ENCODE data around the gene PDE3B.
"Not testable (repeated sequence)": the region's sequence is repeated elsewhere in the genome, so short reads cannot be mapped to it uniquely, and the experiment has no call there.

PDE3B gene

DNA sequence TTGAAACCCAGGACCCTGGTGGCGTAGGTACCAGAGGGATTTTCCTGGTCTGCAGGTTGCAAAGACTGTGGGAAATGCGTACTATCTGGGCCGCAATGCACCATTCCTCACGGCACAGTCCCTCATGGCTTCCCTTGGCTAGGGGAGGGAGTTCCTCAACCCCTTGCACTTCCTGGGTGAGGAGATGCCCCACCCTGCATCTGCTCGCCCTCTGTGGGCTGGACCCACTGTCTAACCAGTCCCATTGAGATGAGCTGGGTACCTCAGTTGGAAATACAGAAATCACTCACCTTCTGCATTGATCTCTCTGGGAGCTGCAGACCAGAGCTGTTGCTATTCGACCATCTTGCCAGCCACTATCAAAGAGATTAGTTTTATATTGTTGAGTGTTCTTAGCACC, 100.1 kb downstream of the PDE3B start:
- DNase-seq (ENCODE audit: low read depth in 2 of 3, low spot score in 2 of 3): not testable (repeated sequence)

DNA sequence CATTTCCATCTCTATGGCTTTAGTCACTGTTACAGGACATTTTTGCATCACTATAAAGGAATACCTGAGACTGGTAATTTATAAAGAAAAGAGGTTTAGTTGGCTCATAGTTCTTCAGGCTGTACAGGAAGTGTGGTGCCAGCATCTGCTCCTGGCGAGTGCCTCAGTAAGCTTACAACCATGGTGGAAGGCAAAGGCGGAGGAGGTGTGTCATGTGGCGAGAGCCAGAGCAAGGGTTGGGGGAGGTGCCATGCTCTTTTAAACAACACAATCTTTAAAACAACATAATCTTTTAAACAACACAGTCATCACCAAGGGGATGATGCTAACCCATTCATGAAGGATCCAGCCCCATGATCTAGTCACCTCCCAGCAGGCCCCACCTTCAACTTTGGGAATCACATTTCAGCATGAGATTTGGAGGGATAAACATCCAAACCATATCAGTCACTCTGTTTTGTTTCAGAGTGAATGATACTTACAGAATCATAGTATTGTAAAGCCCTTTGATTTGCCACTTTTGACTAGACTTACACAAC, 103.3 kb downstream of the PDE3B start:
- DNase-seq (ENCODE audit: low read depth in 2 of 3, low spot score in 2 of 3): no peak

DNA sequence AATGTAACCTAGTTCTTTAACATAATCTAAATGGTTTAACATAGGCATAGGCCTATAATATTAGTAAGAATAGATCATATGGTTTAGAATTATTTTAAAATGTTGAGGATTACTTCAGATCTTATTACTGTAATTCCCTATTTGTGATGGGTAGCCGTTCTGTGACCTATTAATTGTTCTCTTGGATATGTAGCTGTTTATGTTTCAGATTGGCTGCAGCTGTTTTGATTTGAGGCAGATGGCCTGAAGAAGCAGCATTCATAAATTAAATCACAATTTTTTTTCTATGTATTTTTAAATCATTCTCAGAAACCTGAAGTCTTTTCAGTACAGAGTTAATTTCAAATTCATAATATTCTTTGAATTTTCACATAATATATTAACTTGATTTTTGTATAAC, 104.5 kb downstream of the PDE3B start:
- no peak for DNase-seq (ENCODE audit: low read depth in 2 of 3, low spot score in 2 of 3)

DNA sequence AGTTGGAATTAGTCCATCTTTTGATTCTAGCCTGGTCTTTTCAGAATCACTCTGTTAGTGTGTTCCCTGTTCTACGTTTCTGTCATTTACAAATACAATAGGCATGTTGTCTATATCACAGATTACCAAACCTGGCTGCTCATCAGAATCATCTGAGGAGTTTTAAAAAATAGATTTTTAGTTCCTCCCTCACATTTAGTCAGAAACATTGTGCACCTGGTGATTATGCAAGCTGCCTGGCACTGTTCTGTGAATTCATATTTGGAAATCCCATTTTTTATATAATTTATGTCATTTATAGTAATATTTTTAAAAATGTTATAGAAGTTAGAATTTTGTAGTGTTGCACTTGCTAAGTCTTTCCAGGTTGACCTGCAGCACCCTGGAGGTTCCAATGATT, 107.3 kb downstream of the PDE3B start:
- DNase-seq (ENCODE audit: low read depth in 2 of 3, low spot score in 2 of 3): no peak

DNA sequence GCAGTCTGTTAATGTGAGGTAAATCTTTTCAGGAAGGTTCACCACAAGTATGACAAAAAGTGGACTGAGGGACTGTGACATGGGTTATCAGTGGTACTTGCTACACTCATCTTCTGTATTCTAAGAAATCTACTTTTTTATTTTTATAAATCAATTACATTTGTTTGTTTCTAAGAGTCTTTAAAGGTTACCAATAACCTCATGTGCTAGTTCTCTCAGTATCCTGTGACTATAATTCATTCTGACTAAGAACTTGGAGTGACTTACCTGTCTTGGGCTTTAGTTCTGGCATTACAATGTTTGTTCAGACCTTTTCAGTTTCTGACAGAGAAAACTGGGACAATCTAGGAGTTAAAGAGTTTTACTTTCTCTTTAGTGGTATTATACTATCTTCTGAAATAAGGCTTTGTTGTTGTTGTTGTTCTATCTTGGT, 108.4 kb downstream of the PDE3B start:
- DNase-seq (ENCODE audit: low read depth in 2 of 3, low spot score in 2 of 3): no peak

DNA sequence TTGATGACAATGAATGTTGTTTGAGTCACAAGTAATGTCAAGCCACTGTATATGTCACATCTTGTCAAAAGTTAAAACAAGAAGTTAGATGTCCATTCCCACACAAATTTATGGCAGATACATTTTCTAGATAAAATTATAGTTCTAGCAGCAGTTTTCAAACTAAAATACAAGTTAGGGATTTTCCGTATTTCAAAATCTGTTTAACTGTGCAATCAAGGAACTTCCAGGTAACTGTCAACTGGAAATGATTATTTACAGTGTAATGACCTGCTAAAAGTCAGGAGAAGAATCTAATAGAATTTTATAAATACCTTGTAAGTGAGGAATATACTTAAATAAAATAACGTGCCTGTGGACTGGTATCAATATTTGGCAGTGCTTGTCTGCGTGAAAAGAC, 111.5 kb downstream of the PDE3B start:
- DNase-seq (ENCODE audit: low read depth in 2 of 3, low spot score in 2 of 3): no peak

DNA sequence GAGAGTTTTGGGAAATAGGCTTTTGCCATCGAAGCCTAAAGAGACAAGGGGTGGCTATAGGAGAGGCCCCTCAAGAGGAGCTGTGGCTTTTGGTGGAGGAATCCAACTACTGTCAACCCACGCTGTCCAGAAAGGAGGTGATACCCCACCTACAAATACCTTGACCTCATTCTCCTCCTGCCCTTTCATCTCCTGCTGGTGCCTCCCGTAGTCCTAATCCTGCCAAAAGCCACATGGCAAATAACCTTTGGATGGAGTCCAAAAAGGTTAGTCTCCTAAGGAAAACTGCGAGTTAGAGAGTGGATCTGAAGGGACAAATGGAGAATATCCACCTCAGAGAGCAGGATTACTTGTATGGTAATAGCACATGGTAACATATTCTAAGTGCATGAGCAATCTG, 112.7 kb downstream of the PDE3B start:
- no peak for DNase-seq (ENCODE audit: low read depth in 2 of 3, low spot score in 2 of 3)

DNA sequence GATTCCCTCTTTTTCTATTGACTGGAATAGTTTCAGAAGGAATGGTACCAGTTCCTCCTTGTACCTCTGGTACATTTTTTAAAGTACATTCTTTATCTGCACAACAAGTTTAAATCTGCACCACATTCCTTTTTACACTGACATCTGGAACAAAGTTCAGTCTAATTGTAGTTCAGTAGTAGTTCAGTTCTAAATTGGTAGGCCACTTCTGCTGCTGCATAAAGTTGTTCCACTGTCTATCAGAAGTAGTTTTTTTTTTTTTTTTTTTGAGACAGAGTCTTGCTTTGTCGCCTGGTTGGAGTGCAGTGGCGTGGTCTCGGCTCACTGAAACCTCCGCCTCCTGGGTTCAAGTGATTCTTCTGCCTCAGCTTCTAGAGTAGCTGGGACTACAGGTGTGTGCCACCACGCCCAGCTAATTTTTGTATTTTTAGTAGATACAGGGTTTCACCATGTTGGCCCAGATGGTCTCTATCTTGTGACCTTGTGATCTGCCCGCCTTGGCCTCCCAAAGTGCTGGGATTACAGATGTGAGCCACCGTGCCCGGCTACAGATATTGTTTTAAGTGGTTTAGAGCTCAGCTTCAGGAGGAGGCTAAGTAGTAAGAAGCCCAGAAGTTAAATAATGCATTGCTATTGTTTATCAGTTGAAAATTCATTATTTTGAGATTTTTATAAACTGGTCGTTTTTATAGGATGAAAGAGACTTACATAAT, 115.9 kb downstream of the PDE3B start:
- DNase-seq (ENCODE audit: low read depth in 2 of 3, low spot score in 2 of 3): not testable (repeated sequence)

DNA sequence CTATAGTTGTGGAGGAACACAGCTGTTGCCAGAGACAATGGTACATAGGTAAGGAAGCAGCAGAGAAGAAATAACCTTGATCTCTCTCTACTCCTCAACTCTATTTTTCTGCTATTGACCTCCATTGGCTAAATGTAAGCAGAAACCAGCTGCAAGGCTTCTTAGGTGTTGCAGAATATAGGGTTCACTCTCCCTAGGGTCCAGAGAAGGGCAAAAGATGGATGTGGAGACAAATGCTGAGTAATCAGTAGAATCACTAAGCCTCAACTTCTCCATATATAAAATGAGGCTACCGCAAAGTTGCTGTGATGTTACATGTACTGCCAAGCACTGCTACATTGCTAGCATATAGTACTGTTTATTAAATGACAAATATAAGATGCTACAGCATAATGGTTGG, 120.6 kb downstream of the PDE3B start:
- no peak for DNase-seq (ENCODE audit: low read depth in 2 of 3, low spot score in 2 of 3)

DNA sequence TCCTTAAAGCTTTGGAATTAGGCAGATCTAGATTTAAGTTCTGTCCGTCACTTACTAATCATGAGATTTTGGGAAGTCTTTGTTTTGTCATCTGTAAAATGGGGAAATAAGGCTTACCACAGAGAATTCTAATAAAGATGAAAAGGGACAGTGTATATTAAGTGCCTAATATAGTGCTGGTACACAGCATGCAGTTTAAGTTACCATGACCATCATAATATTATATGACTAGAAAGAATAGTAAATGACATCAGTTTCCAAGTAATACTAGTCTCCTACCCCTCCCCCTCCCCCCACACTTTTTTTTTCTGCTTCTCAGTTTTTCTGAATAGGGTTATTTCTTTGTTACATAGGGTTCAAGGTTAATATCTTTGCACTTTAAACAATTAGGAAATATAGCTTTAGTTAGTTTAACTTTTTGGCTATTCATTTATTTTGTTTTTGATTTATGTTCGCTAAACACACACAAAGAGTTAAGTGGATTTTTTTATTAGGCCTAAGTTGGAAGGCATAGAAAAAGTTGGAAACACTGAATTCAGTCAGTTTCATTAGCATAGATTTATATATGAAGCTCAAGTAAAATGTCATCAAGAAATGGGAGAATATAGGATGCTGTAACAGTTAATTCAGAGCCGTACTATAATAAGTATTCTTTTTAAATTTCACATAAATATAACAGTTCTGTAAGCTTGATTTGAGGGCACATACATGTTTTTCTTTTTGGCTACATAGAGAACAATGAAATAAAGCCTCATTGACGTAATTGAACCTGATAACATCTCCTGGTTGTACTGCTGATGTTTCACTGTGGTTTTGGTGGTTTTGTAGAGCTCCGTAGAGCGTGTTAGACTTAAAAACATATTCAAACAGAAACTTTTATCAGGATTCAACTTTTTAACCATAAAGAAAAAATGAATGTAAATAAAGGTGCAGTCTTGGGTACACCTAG, 121.2 kb downstream of the PDE3B start:
- DNase-seq (ENCODE audit: low read depth in 2 of 3, low spot score in 2 of 3): no peak

DNA sequence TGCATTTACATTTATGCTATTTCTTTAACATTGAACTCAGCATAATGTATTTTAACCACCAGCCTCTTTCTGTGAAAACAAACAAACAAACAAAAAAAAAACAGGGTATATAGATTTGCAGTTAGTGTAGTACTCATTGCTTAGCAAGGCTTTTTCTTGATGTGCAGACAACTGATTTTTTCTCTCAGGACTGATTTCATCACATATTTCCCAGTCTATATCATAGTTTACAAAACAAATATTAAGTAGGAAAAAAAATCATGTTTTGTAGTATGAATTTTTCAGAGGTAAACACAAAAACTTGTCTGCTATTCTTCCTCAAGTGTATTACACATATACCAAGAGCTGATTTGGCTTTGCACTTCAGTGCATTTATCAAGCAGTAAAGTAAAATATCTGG, 123.0 kb downstream of the PDE3B start:
- DNase-seq (ENCODE audit: low read depth in 2 of 3, low spot score in 2 of 3): no peak

DNA sequence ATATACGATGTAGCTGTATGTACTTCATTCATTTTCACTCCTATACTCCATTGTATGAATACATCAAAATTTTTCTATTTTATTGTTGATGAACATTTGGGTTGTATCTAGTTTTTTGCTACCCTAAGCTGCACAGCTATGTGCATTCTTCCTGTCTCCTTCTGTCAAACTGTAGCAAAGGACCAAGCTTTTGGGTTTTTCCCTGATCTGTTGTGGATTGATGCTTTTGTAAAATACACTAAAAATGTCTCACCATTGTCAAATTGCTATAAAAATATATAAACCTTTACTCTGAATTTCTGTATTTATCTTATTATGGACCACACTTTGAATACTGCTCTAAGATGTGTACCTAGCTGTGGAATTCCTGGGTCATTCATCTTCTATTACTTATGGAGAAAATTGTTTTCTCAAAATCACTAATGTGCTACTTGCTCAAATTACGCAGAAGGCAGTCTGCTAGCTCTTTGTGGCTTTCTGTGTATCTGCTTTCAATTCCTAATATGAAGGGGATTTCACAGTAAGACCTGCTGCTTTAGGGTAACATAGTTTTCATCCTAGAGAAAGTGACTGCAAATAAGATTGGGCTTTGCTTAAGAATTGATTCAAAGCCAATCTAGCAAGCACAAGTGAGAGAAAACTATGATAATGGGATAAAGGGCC, 125.1 kb downstream of the PDE3B start:
- DNase-seq (ENCODE audit: low read depth in 2 of 3, low spot score in 2 of 3): no peak

DNA sequence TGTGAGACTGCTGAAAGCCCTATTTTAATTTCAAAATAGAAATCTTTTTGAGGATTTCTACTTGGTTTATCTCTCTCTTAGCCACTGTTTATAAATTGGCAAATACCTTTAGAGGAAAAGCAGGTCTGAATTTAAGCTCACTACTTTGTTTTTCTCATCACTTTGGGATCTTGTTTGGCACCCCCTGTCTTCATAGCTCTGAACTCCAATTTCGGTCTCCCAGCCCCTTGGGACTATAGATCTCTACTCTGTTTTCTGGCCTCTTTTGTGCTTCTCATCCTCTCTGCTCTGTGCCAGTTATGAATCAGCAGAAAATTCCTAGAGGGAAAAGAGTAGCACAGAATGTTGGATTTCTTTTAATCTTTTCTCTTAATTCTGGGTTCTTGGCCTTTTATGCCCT, 130.2 kb downstream of the PDE3B start:
- DNase-seq (ENCODE audit: low read depth in 2 of 3, low spot score in 2 of 3): no peak

DNA sequence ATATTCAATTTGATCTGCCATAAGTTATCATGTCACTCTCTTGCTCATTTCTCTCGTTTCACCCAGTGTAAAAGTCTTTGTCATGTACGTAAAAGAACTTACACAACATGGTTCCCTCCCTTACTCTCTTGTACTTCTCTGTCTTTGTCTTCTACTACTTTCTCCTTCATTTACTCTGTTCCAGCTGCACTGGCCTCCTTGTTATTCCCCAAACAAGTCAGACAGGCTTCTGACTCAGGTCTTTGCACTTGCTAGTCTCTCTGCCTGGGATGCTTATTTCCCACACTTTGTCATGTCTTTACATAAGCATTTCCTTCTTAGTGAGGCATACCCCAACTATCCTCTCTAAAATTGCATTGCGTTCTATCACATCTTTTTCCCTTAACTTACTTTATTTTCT, 131.1 kb downstream of the PDE3B start:
- DNase-seq (ENCODE audit: low read depth in 2 of 3, low spot score in 2 of 3): no peak

DNA sequence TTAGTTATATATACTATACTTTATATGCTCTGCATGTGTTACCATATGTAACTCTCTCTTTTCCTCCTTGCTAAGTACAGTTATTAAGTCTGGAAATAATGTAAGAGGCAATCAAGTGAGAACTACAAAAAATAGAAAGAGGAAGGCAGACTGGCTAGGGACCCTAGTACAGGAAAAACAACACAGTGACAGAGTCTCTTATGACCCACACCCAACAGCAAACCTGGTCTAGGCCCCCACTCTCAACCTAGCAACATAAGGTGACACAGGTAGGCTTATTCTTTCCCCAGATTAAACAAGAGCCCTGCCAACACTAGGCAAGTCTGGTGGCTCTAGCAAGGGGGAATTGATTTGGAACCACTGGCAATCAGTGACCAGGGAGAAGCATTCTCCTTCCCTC, 132.3 kb downstream of the PDE3B start:
- DNase-seq (ENCODE audit: low read depth in 2 of 3, low spot score in 2 of 3): no peak

DNA sequence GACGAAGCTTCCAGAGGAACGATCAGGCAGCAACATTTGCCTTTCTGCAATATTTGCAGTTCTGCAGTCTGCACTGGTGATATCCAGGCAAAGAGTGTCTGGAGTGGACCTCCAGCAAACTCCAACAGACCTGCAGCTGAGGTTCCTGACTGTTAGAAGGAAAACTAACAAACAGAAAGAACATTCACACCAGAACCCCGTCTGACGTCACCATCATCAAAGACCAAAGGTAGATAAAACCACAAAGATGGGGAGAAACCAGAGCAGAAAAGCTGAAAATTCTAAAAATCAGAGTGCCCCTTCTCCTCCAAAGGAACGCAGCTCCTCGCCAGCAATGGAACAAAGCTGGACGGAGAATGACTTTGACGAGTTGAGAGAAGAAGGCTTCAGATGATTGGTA, 134.9 kb downstream of the PDE3B start:
- not testable (repeated sequence) for DNase-seq (ENCODE audit: low read depth in 2 of 3, low spot score in 2 of 3)

DNA sequence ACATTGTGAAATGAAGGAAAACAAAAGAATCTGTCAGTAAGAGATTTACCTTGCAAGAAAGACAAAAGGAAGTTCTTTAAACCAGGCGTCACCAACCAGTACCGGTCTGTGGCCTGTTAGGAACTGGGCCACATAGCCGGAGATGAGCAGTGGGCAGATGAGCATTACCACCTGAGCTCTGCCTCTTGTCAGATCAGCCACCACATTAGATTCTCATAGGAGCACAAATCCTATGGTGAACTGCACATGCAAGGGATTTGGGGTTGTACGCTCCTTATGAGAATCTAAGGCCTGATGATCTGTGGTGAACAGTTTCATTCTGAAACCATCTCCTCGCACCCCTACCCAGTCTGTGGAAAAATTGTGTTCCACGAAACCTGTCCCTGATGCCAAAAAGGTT, 140.2 kb downstream of the PDE3B start:
- DNase-seq (ENCODE audit: low read depth in 2 of 3, low spot score in 2 of 3): no peak

DNA sequence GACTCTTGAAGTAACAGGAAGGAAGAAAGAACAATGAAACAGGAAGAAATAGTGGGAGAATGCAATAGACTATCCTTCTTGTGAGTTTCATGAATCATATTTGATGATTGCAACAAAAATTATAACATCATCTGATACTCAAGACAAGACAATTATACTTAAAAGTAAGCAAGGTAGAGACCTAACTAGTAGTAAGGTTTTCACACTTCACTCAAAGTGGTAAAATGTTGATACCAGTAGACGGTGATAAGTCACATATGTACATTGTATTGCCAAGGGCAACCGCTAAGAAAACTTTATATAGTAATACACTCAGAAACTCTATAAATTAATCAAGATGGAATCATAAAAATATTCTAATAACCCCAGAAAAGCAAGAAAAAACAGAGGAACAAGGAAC, 140.6 kb downstream of the PDE3B start:
- no peak for DNase-seq (ENCODE audit: low read depth in 2 of 3, low spot score in 2 of 3)

DNA sequence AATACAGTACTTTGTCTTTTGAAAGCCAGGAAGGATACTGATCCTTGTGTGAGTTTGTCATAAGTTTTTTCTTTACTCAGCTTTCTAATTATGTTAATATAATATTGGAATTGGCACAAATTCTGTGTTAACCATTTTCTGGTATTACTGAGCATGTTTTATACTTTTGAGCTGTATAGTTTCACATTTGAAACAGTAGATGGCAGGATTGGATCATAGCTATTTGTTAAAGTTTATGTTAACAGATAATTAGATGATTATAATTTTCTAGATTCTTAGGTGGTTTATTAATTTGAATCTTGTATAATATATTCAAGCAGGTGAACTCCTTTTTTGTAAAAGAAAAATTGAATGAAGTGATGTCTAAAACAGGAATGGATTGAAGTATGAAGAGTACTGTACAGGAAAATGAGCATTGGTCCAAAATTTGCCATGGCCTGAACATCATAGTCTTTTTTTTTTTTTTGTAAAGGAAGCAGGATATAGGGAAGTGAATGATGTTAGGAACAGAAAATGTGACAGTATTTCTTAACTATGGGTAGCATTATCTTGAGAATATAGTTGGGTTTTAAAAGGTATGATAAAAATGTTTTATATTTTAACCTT, 146.4 kb downstream of the PDE3B start:
- DNase-seq (ENCODE audit: low read depth in 2 of 3, low spot score in 2 of 3): no peak

DNA sequence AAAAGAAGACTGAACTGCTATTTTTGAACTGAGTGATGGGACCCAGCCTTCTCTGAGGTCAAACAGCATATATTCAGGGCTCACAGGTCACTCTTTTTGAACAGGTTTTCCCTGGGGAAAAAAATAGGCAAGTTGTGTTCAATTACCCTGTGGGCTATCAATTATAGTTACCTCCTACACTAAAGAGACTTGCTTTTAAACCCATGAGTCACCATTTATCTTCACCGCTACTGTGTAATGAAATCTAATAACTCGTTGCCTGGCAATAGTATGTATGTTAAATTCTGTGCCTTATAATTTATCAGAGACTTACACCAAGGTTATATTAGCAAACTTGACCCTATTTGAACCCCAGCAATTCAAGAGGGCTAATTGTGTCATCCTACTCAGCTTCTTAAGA, 149.9 kb downstream of the PDE3B start:
- no peak for DNase-seq (ENCODE audit: low read depth in 2 of 3, low spot score in 2 of 3)

DNA sequence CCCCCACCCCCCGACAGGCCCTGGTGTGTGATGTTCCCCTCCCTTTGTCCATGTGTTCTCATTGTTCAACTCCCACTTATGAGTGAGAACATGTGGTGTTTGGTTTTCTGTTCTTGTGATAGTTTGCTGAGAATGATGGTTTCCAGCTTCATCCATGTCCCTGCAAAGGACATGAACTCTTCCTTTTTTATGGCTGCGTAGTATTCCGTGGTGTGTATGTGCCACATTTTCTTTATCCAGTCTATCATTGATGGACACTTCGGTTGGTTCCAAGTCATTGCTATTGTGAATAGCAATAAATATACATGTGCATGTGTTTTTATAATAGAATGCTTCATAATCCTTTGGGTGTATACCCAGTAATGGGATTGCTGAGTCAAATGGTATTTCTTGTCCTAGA, 152.4 kb downstream of the PDE3B start:
- not testable (repeated sequence) for DNase-seq (ENCODE audit: low read depth in 2 of 3, low spot score in 2 of 3)

Measured in activated CD8-positive, alpha-beta memory T cell treated with anti-CD3 and anti-CD28 coated beads for 48 hours (primary cell).